DOHH2 (cell line): Measurements from ENCODE around the gene ARID5B.

Experiments
- H3F3A ChIP-seq: fragments of 200-600 bp; sonication (generic), shearing (Covaris generic); 2 replicates; pipeline ENCODE4 v1.6.0; 2016; ENCODE audit warnings: antibody characterized with exemption, mild to moderate bottlenecking; ENCODE audit not compliant: control insufficient read depth, insufficient read depth
- H3K27ac ChIP-seq: fragments of 200-600 bp; sonication (generic); 2 replicates; pipeline ENCODE4 v1.5.1; 2014; ENCODE audit warnings: low read depth, mild to moderate bottlenecking, low read length, moderate library complexity
- H3K27me3 ChIP-seq: fragments of 200-600 bp; sonication (generic); 2 replicates; pipeline ENCODE4 v1.6.1; 2014; ENCODE audit warnings: mild to moderate bottlenecking, low read length, mixed read lengths; ENCODE audit not compliant: control insufficient read depth
- H3K36me3 ChIP-seq: fragments of 200-600 bp; sonication (generic); 2 replicates; pipeline ENCODE4 v1.6.1; 2014; ENCODE audit warnings: mild to moderate bottlenecking, low read length, moderate library complexity, mixed read lengths; ENCODE audit not compliant: control insufficient read depth
- H3K4me1 ChIP-seq: fragments of 200-600 bp; sonication (generic); 2 replicates; pipeline ENCODE4 v1.6.1; 2014; ENCODE audit warnings: mild to moderate bottlenecking, low read length, mixed read lengths; ENCODE audit not compliant: control insufficient read depth
- H3K4me2 ChIP-seq: fragments of 200-600 bp; sonication (generic); 2 replicates; pipeline ENCODE4 v1.6.0; 2014; ENCODE audit warnings: mild to moderate bottlenecking, low read length, moderate library complexity
- H3K4me3 ChIP-seq: fragments of 200-600 bp; sonication (generic); 2 replicates; pipeline ENCODE4 v1.5.1; 2014; ENCODE audit warnings: mild to moderate bottlenecking, low read length, mixed read lengths
- H3K79me2 ChIP-seq: fragments of 200-600 bp; sonication (generic); 2 replicates; pipeline ENCODE4 v1.6.1; 2014; ENCODE audit warnings: mild to moderate bottlenecking, low read length, mixed read lengths; ENCODE audit not compliant: control insufficient read depth
- H3K9me2 ChIP-seq: fragments of 200-600 bp; sonication (generic); replicated peaks from 2 replicates; pipeline ENCODE4 v1.6.1; 2014; ENCODE audit warnings: mild to moderate bottlenecking, low read length, mixed read lengths; ENCODE audit not compliant: control insufficient read depth
- H3K9me3 ChIP-seq: fragments of 200-600 bp; sonication (generic); 2 replicates; pipeline ENCODE4 v1.6.1; 2014; ENCODE audit warnings: antibody characterized with exemption, low read length, mixed read lengths; ENCODE audit not compliant: control insufficient read depth, insufficient read depth
- H4K20me1 ChIP-seq: fragments of 200-600 bp; sonication (generic); 2 replicates; pipeline ENCODE4 v1.6.0; 2014; ENCODE audit warnings: low read depth, mild to moderate bottlenecking, antibody characterized with exemption, low read length, moderate library complexity; ENCODE audit not compliant: control insufficient read depth, insufficient read depth
- CTCF ChIP-seq: fragments of 200-600 bp; sonication (generic); IDR thresholded peaks from one replicate; pipeline ENCODE4 v1.5.1; 2014; ENCODE audit warnings: antibody characterized with exemption, mild to moderate bottlenecking, low read depth, low read length; ENCODE audit not compliant: poor library complexity, severe bottlenecking
- EZH2phosphoT487 ChIP-seq: fragments of 200-600 bp; sonication (generic); IDR thresholded peaks from 2 replicates; pipeline ENCODE4 v1.6.1; 2017; ENCODE audit warnings: borderline replicate concordance, mild to moderate bottlenecking, antibody characterized with exemption, low read length, moderate library complexity, mixed read lengths

ARID5B gene

GRCh38 chr10:62080905-62081304, 179.4 kb downstream of the ARID5B start:
- peaks cover 85% of the 10 kb centered on the region for H3K4me1 ChIP-seq
- H3K27me3 ChIP-seq = no peaks in the 10 kb centered on the region
- peaks cover 41% of the 10 kb centered on the region for H3K36me3 ChIP-seq
- no peaks in the 10 kb centered on the region; the same call in 1 of the 2 replicates for H3K79me2 ChIP-seq
- TF ChIP-seq EZH2phosphoT487 (no peak), CTCF (no peak)
- H3K4me3 ChIP-seq = peak overlapping the region; percentile 62
- H3K27ac ChIP-seq = peak overlapping the region; percentile 92
- H4K20me1 ChIP-seq = no peaks in the 10 kb centered on the region
- H3K9me2 ChIP-seq = no peaks in the 10 kb centered on the region
- H3K4me2 ChIP-seq = peak overlapping the region; percentile 83
- H3K9me3 ChIP-seq = no peaks in the 10 kb centered on the region
- H3F3A ChIP-seq = peaks cover 34% of the 10 kb centered on the region

- H3K27me3 ChIP-seq = no peaks in the 10 kb centered on the region
- no peaks in the 10 kb centered on the region for H3K9me3 ChIP-seq
- no peaks in the 10 kb centered on the region for H3K9me2 ChIP-seq
- peaks cover 80% of the 10 kb centered on the region for H3K4me1 ChIP-seq
- no peaks in the 10 kb centered on the region; the same call in 1 of the 2 replicates for H3K79me2 ChIP-seq
- peak overlapping the region; percentile 83 for H3K4me2 ChIP-seq
- peak overlapping the region; percentile 92 for H3K27ac ChIP-seq
- peaks cover 34% of the 10 kb centered on the region for H3F3A ChIP-seq
- H3K4me3 ChIP-seq = peak overlapping the region; percentile 62
- peaks cover 42% of the 10 kb centered on the region for H3K36me3 ChIP-seq
- no peak for TF ChIP-seq EZH2phosphoT487
- TF ChIP-seq CTCF = no peak
- no peaks in the 10 kb centered on the region for H4K20me1 ChIP-seq
These were observed 180.1 kb downstream of the ARID5B start for GRCh38 chr10:62081341-62082270.

GRCh38 chr10:62082271-62082656, 180.8 kb downstream of the ARID5B start:
- Histone ChIP-seq H3K27ac (peak overlapping the region; percentile 92), H4K20me1 (no peaks in the 10 kb centered on the region), H3K4me2 (peak overlapping the region; percentile 83), H3K79me2 (no peaks in the 10 kb centered on the region; the same call in 1 of the 2 replicates), H3K4me3 (peak overlapping the region; percentile 62), H3K9me2 (no peaks in the 10 kb centered on the region), H3K27me3 (no peaks in the 10 kb centered on the region), H3K4me1 (peaks cover 77% of the 10 kb centered on the region), H3K9me3 (no peaks in the 10 kb centered on the region), H3F3A (peaks cover 34% of the 10 kb centered on the region), H3K36me3 (peaks cover 39% of the 10 kb centered on the region)
- TF ChIP-seq EZH2phosphoT487 (no peak), CTCF (no peak)
